ENCODE measurements around the gene STRN4.
"Not testable (repeated sequence)": the region's sequence is repeated elsewhere in the genome, so short reads cannot be mapped to it uniquely, and the experiment has no call there.

The STRN4 gene

GRCh38 chr19:46762245-46762890 lies 16.1 kb upstream of the STRN4 start:
- TF ChIP-seq, protein P1, sequence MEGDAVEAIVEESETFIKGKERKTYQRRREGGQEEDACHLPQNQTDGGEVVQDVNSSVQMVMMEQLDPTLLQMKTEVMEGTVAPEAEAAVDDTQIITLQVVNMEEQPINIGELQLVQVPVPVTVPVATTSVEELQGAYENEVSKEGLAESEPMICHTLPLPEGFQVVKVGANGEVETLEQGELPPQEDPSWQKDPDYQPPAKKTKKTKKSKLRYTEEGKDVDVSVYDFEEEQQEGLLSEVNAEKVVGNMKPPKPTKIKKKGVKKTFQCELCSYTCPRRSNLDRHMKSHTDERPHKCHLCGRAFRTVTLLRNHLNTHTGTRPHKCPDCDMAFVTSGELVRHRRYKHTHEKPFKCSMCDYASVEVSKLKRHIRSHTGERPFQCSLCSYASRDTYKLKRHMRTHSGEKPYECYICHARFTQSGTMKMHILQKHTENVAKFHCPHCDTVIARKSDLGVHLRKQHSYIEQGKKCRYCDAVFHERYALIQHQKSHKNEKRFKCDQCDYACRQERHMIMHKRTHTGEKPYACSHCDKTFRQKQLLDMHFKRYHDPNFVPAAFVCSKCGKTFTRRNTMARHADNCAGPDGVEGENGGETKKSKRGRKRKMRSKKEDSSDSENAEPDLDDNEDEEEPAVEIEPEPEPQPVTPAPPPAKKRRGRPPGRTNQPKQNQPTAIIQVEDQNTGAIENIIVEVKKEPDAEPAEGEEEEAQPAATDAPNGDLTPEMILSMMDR (IDR thresholded peaks at IDR 0.05; ENCODE audit: low read depth, low read length) = no peak
- no peaks in the 10 kb centered on the region for H3K9me3 ChIP-seq (ENCODE audit: severe bottlenecking)
- H3K27me3 ChIP-seq (ENCODE audit: insufficient read depth, low read depth, severe bottlenecking) = no peaks in the 10 kb centered on the region
- peaks cover 8% of the 10 kb centered on the region for H3K36me3 ChIP-seq
- H3K4me3 ChIP-seq (ENCODE audit: low read depth, low read length) = no peak overlapping the region
- no peak for DNase-seq
- H3K27ac ChIP-seq = no peak overlapping the region

DNA sequence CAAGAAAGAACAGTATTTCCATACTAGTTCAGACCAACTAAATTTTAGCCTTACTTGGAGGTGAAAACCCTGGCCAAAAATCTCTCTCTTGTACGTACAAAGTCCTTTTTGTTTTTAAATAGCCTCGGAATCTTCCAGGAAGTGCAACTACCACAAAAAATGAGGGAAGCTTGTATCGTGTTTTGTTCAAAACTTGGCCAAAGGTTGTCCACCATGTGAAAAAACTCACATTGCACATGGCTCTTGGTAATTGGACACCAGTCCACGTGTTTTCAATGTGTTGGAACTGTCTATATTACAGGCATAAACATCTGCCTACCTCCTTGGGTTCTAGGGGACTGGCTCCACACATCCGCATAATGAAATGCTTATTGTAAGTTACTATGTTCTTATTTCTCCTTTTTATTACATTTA lies 15.2 kb upstream of the STRN4 start:
- DNase-seq = no peak
- H3K36me3 ChIP-seq = peaks cover 14% of the 10 kb centered on the region
- no peaks in the 10 kb centered on the region for H3K9me3 ChIP-seq (ENCODE audit: severe bottlenecking)
- no peaks in the 10 kb centered on the region for H3K27me3 ChIP-seq (ENCODE audit: insufficient read depth, low read depth, severe bottlenecking)
- H3K4me3 ChIP-seq (ENCODE audit: low read depth, low read length) = no peak overlapping the region
- TF ChIP-seq, protein P1 (IDR thresholded peaks at IDR 0.05; ENCODE audit: low read depth, low read length) = no peak
- no peak overlapping the region for H3K27ac ChIP-seq

DNA sequence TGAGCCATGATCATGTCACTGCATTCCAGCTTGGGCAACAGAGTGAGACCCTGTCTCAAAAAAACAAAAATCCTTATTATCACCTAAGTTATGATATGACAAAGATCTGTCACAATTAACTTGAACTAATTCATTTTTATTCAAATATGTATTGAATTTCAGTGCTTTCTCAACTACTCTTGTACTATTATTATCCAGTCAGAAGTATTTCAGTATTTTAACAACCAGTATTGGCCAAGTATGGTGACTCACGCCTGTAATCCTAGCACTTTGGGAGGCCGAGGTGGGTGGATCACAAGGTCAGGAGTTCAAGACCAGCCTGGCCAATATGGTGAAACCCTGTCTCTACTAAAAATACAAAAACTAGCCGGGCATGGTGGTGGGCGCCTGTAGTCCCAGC lies 14.6 kb upstream of the STRN4 start:
- H3K9me3 ChIP-seq (ENCODE audit: severe bottlenecking); DNase-seq; H3K4me3 ChIP-seq (ENCODE audit: low read depth, low read length); H3K27me3 ChIP-seq (ENCODE audit: insufficient read depth, low read depth, severe bottlenecking); H3K27ac ChIP-seq: not testable (repeated sequence)
- peaks cover 17% of the 10 kb centered on the region for H3K36me3 ChIP-seq

- Histone ChIP-seq H3K4me3 (ENCODE audit: low read depth, low read length) (no peak overlapping the region), H3K27ac (no peak overlapping the region), H3K27me3 (ENCODE audit: insufficient read depth, low read depth, severe bottlenecking) (no peaks in the 10 kb centered on the region), H3K9me3 (ENCODE audit: severe bottlenecking) (no peaks in the 10 kb centered on the region), H3K36me3 (peaks cover 17% of the 10 kb centered on the region)
- DNase-seq = no peak
- TF ChIP-seq, protein P1 (IDR thresholded peaks at IDR 0.05; ENCODE audit: low read depth, low read length) = no peak
Observed at GRCh38 chr19:46760363-46760762, 14.1 kb upstream of the STRN4 start.

GRCh38 chr19:46759817-46760333 lies 13.6 kb upstream of the STRN4 start:
- Histone ChIP-seq H3K27ac (no peak overlapping the region), H3K36me3 (peaks cover 17% of the 10 kb centered on the region), H3K4me3 (ENCODE audit: low read depth, low read length) (no peak overlapping the region), H3K27me3 (ENCODE audit: insufficient read depth, low read depth, severe bottlenecking) (no peaks in the 10 kb centered on the region), H3K9me3 (ENCODE audit: severe bottlenecking) (no peaks in the 10 kb centered on the region)
- TF ChIP-seq, protein P1 (IDR thresholded peaks at IDR 0.05; ENCODE audit: low read depth, low read length) = no peak
- no peak for DNase-seq

- peaks cover 17% of the 10 kb centered on the region for H3K36me3 ChIP-seq
- no peak for DNase-seq
- H3K4me3 ChIP-seq (ENCODE audit: low read depth, low read length) = no peak overlapping the region
- TF ChIP-seq, protein P1 (IDR thresholded peaks at IDR 0.05; ENCODE audit: low read depth, low read length) = no peak
- H3K9me3 ChIP-seq (ENCODE audit: severe bottlenecking) = no peaks in the 10 kb centered on the region
- H3K27ac ChIP-seq = no peak overlapping the region
- no peaks in the 10 kb centered on the region for H3K27me3 ChIP-seq (ENCODE audit: insufficient read depth, low read depth, severe bottlenecking)
Observed at GRCh38 chr19:46759206-46759605, 13.0 kb upstream of the STRN4 start.
